HCT116 (cell line): ENCODE data around the gene GRIK5.

Experiments used
- POLR2A ChIP-seq: IDR thresholded peaks from 2 replicates; pipeline ENCODE4 v1.7.0; 2011; ENCODE audit warnings: borderline replicate concordance; ENCODE audit not compliant: insufficient read depth, insufficient read length; ENCODE audit errors: extremely low read depth
- REST ChIP-seq: IDR thresholded peaks from 2 replicates; pipeline ENCODE4 v1.6.1; 2012; ENCODE audit warnings: low read depth
- SP1 ChIP-seq: IDR thresholded peaks from 2 replicates; pipeline ENCODE4 v1.6.1; 2012; ENCODE audit warnings: low read depth
- ZNF274 ChIP-seq: fragments of 200-500 bp; sonication (Bioruptor generic); IDR thresholded peaks from 2 replicates; pipeline ENCODE4 v1.6.1; 2014; ENCODE audit warnings: mild to moderate bottlenecking, low read depth, low read length, inconsistent platforms
- TF ChIP-seq, protein P1 (sequence below), 3 experiments: fragments of 200-600 bp in 1 of 3; sonication (generic) in 1 of 3; IDR thresholded peaks in 2 of 3; conservative IDR thresholded peaks in 1 of 3; 2 replicates each; pipeline ENCODE4 v1.5.1; 2012 to 2017; ENCODE audit warnings: low read depth in 2 of 3, low read length in 2 of 3, antibody characterized with exemption in 1 of 3, borderline replicate concordance in 1 of 3, control low read depth in 1 of 3, mild to moderate bottlenecking in 1 of 3, mixed read lengths in 1 of 3, mixed run types in 1 of 3, moderate library complexity in 1 of 3; ENCODE audit not compliant: insufficient read depth in 1 of 3

GRCh38 chr19:41974652-41975051 lies 95.4 kb downstream of the GRIK5 start:
- TF ChIP-seq, protein P1, sequence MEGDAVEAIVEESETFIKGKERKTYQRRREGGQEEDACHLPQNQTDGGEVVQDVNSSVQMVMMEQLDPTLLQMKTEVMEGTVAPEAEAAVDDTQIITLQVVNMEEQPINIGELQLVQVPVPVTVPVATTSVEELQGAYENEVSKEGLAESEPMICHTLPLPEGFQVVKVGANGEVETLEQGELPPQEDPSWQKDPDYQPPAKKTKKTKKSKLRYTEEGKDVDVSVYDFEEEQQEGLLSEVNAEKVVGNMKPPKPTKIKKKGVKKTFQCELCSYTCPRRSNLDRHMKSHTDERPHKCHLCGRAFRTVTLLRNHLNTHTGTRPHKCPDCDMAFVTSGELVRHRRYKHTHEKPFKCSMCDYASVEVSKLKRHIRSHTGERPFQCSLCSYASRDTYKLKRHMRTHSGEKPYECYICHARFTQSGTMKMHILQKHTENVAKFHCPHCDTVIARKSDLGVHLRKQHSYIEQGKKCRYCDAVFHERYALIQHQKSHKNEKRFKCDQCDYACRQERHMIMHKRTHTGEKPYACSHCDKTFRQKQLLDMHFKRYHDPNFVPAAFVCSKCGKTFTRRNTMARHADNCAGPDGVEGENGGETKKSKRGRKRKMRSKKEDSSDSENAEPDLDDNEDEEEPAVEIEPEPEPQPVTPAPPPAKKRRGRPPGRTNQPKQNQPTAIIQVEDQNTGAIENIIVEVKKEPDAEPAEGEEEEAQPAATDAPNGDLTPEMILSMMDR (IDR thresholded peaks at IDR 0.05 in 2 of 3, conservative IDR thresholded peaks at IDR 0.05 in 1 of 3; ENCODE audit: borderline replicate concordance in 1 of 3, insufficient read depth in 1 of 3, low read depth in 2 of 3, low read length in 2 of 3): no peak
- TF ChIP-seq ZNF274 (no peak), SP1 (no peak), POLR2A (no peak), REST (no peak)
